Neutrophil (primary cell): ENCODE data around the gene PROS1.

Experiments used
- H3K27ac ChIP-seq: fragments of 200-600 bp; sonication (generic); 2 replicates; pipeline ENCODE4 v1.5.1; 2016; ENCODE audit warnings: mild to moderate bottlenecking, moderate library complexity
- H3K27me3 ChIP-seq: fragments of 200-600 bp; sonication (generic); 2 replicates; pipeline ENCODE4 v1.6.0; 2016; ENCODE audit warnings: mild to moderate bottlenecking
- H3K36me3 ChIP-seq: fragments of 200-600 bp; sonication (generic); 2 replicates; pipeline ENCODE4 v1.5.1; 2017
- H3K4me1 ChIP-seq, 2 experiments: fragments of 200-600 bp in 1 of 2; sonication (generic) in 1 of 2; 1 replicate in 1 of 2; 2 replicates in 1 of 2; pipeline versions ENCODE4 v1.5.1 to v1.6.1; 2013 to 2016; ENCODE audit warnings: low read depth in 1 of 2, low read length in 1 of 2, mild to moderate bottlenecking in 1 of 2, moderate library complexity in 1 of 2; ENCODE audit not compliant: control insufficient read depth in 1 of 2, insufficient read depth in 1 of 2
- H3K4me3 ChIP-seq, 2 experiments: fragments of 200-600 bp in 1 of 2; sonication (generic) in 1 of 2; 1 replicate in 1 of 2; 2 replicates in 1 of 2; pipeline ENCODE4 v1.5.1; 2013 to 2016; ENCODE audit warnings: low read depth in 1 of 2, low read length in 1 of 2, mild to moderate bottlenecking in 1 of 2, moderate library complexity in 1 of 2
- H3K9me3 ChIP-seq: fragments of 200-600 bp; sonication (generic); 2 replicates; pipeline ENCODE4 v1.5.1; 2016
- CTCF ChIP-seq: fragments of 200-600 bp; sonication (generic); IDR thresholded peaks from 2 replicates; pipeline ENCODE4 v1.5.1; 2016; ENCODE audit warnings: antibody characterized with exemption

The PROS1 gene

GRCh38 chr3:93988283-93988682 is 14.6 kb upstream of the PROS1 start:
- no peaks in the 10 kb centered on the region for H3K27me3 ChIP-seq
- no peaks in the 10 kb centered on the region for H3K9me3 ChIP-seq
- no peaks in the 10 kb centered on the region for H3K4me1 ChIP-seq
- H3K4me3 ChIP-seq: no peak overlapping the region
- H3K36me3 ChIP-seq: no peaks in the 10 kb centered on the region
- TF ChIP-seq CTCF: no peak
- no peak overlapping the region for H3K27ac ChIP-seq

- Histone ChIP-seq H3K4me3 (no peak overlapping the region), H3K27ac (no peak overlapping the region), H3K36me3 (no peaks in the 10 kb centered on the region), H3K9me3 (no peaks in the 10 kb centered on the region), H3K27me3 (no peaks in the 10 kb centered on the region), H3K4me1 (peaks cover 7 to 8% of the 10 kb centered on the region in 2 experiments)
- TF ChIP-seq CTCF: no peak
Measured at GRCh38 chr3:93984618-93985017, 10.9 kb upstream of the PROS1 start.

- Histone ChIP-seq H3K4me1 (peaks cover 10 to 11% of the 10 kb centered on the region in 2 experiments), H3K4me3 (no peak overlapping the region), H3K36me3 (no peaks in the 10 kb centered on the region), H3K27me3 (no peaks in the 10 kb centered on the region), H3K27ac (no peak overlapping the region), H3K9me3 (no peaks in the 10 kb centered on the region)
- TF ChIP-seq CTCF: no peak
Measured at GRCh38 chr3:93983408-93983807, 9.7 kb upstream of the PROS1 start.

- TF ChIP-seq CTCF: no peak
- no peaks in the 10 kb centered on the region for H3K36me3 ChIP-seq
- no peaks in the 10 kb centered on the region for H3K27me3 ChIP-seq
- no peaks in the 10 kb centered on the region for H3K9me3 ChIP-seq
- H3K4me3 ChIP-seq: no peak overlapping the region
- no peak overlapping the region for H3K27ac ChIP-seq
- peaks cover 10 to 11% of the 10 kb centered on the region in 2 experiments for H3K4me1 ChIP-seq
Measured at GRCh38 chr3:93981649-93982048, 8.0 kb upstream of the PROS1 start.

- Histone ChIP-seq H3K36me3 (no peaks in the 10 kb centered on the region), H3K27ac (peak within 1 kb of the TSS; percentile 91), H3K4me1 (peaks cover 10 to 11% of the 10 kb centered on the region in 2 experiments), H3K9me3 (no peaks in the 10 kb centered on the region), H3K4me3 (peak within 1 kb of the TSS; percentile 69 to 89), H3K27me3 (peaks cover 7% of the 10 kb centered on the region)
- TF ChIP-seq CTCF: no peak
Measured at GRCh38 chr3:93979850-93980676, 6.4 kb upstream of the PROS1 start, which contains the start of gene ARL13B. Gene ARL13B (plus strand): TSS chr3:93980155. CDS start chr3:93980424, 269 bp downstream.
